Head of caudate nucleus (tissue), 42 donors: ENCODE measurements around the gene NEURL1.
A peak's percentile ranks its signal among the peaks of the same experiment; 100 is the strongest.
"Not testable (repeated sequence)": the region's sequence is repeated elsewhere in the genome, so short reads cannot be mapped to it uniquely, and the experiment has no call there.

Source experiments
- DNase-seq, 42 donors: peaks; one replicate each; pipeline versions ENCODE4 v3.0.0 to v3.0.0-alpha.2; 2020 to 2021; ENCODE audit warnings: mixed read lengths in 7 of 42
- intact Hi-C: fragments of 100-400 bp; cut with DNase I; formaldehyde crosslinking; loops from one replicate; pipeline ENCODE4 v1.15.0; 2022

The NEURL1 gene

GRCh38 chr10:103605359-103606096, 112.0 kb downstream of the NEURL1 start:
- peak in 36 of 42 donors; percentile 29 to 89 (median 64) for DNase-seq
- intact Hi-C loops = loop anchor here (2.0 to 10.0 kb wide), 3 partner anchors 81 to 279 kb away; partner anchors contain the start of gene SH3PXD2A

- intact Hi-C loops = loop anchor here (10.0 kb wide), 2 partner anchors 249 to 279 kb away; partner anchors contain the start of gene SH3PXD2A
- DNase-seq = not testable (repeated sequence)
Observed at GRCh38 chr10:103606097-103606438, 112.6 kb downstream of the NEURL1 start.

GRCh38 chr10:103607051-103607450, 113.5 kb downstream of the NEURL1 start:
- intact Hi-C loops = loop anchor here (10.0 kb wide), 2 partner anchors 248 to 278 kb away; partner anchors contain the start of gene SH3PXD2A

GRCh38 chr10:103608056-103608455, 114.6 kb downstream of the NEURL1 start:
- intact Hi-C loops = loop anchor here (10.0 kb wide), 2 partner anchors 247 to 277 kb away; partner anchors contain the start of gene SH3PXD2A
- peak in 11 of 42 donors; percentile 22 to 68 (median 44) for DNase-seq

More at GRCh38 chr10:103607051-103607450, 113.5 kb downstream of the NEURL1 start:
- not testable (repeated sequence) for DNase-seq

- DNase-seq = no peak
- intact Hi-C loops = loop anchor here (10.0 kb wide), 3 partner anchors 55 to 275 kb away; partner anchors contain the start of gene SH3PXD2A
Observed at GRCh38 chr10:103609231-103610082, 116.0 kb downstream of the NEURL1 start.

- DNase-seq = no peak
- intact Hi-C loops = loop anchor here (10.0 kb wide), 1 partner anchor 55 kb away; no protein-coding TSS in a partner anchor
Observed at GRCh38 chr10:103610083-103610472, 116.6 kb downstream of the NEURL1 start.

- intact Hi-C loops = loop anchor here (10.0 kb wide), 1 partner anchor 54 kb away; no protein-coding TSS in a partner anchor
- DNase-seq = no peak
Observed at GRCh38 chr10:103610921-103611511, 117.5 kb downstream of the NEURL1 start.

- peak; percentile 45 to 89 (median 69) for DNase-seq
- intact Hi-C loops = loop anchor here (10.0 kb wide), 1 partner anchor 52 kb away; no protein-coding TSS in a partner anchor
Observed at GRCh38 chr10:103612462-103613365, 119.2 kb downstream of the NEURL1 start.

GRCh38 chr10:103613616-103614015, 120.1 kb downstream of the NEURL1 start:
- no peak for DNase-seq
- intact Hi-C loops = loop anchor here (10.0 kb wide), 1 partner anchor 51 kb away; no protein-coding TSS in a partner anchor

- intact Hi-C loops = loop anchor here (10.0 kb wide), 1 partner anchor 50 kb away; no protein-coding TSS in a partner anchor
- DNase-seq = peak in 31 of 42 donors; percentile 42 to 87 (median 60)
Observed at GRCh38 chr10:103614306-103615158, 121.0 kb downstream of the NEURL1 start.

- intact Hi-C loops = loop anchor here (10.0 kb wide), 1 partner anchor 48 kb away; no protein-coding TSS in a partner anchor
- DNase-seq = peak in 1 of 42 donors; percentile 43
Observed at GRCh38 chr10:103616705-103617601, 123.4 kb downstream of the NEURL1 start.

- intact Hi-C loops = loop anchor here (10.0 kb wide), 1 partner anchor 47 kb away; no protein-coding TSS in a partner anchor
- DNase-seq = no peak
Observed at GRCh38 chr10:103617602-103618385, 124.3 kb downstream of the NEURL1 start.

- DNase-seq = peak in 37 of 42 donors; percentile 38 to 88 (median 67)
- intact Hi-C loops = loop anchor here (10.0 kb wide), 1 partner anchor 46 kb away; no protein-coding TSS in a partner anchor
Observed at GRCh38 chr10:103618575-103619423, 125.3 kb downstream of the NEURL1 start.
